Measurements from ENCODE around the gene CFAP65.

Gene CFAP65

DNA sequence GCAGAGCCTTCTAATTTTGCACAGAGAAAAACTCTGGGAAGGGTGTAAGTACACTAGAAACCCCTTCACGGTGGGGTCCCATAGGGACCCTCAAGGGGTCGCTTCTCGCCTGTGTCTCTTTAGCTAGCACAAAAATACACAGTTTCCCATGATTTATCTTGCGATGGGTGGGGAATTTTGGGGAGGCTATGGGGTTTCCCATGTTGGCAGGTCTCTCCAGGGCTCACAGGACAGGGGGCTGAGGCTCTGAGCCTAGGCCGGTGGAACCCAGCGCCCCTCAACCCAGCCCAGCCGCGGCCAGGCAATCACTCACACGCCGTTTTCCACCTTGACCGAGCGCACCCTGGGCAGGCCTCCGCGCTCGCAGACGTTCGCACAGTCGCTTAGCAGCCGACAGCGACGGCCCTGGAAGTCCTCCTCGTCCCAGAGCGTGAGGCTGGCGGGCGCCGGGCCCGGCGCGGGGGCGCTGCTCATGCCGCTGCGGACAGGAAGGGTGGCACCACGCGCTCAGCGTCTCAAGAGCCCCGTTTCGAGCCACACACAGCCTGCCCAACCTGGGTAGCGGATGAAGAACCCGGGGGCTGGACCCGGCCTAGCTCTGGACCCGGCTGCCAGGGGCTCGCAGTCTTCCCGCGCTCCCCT is 48.5 kb downstream of the CFAP65 start:
- H3K9me3 ChIP-seq (ENCODE audit: control insufficient read depth in 2 of 2, low read length in 2 of 2) = no peaks in the 10 kb centered on the region
- peaks cover 14 to 23% of the 10 kb centered on the region in 2 donors for H3K4me1 ChIP-seq (ENCODE audit: control insufficient read depth in 2 of 2, insufficient read depth in 2 of 2, low read length in 2 of 2)
- H3K4me3 ChIP-seq (ENCODE audit: low read length in 2 of 2) = no peak overlapping the region
- no peak overlapping the region for H3K27ac ChIP-seq (ENCODE audit: low read depth in 2 of 2, low read length in 2 of 2)
- H3K36me3 ChIP-seq (ENCODE audit: control insufficient read depth in 2 of 2, insufficient read depth in 2 of 2, low read length in 2 of 2) = no peaks in the 10 kb centered on the region
- no peak overlapping the region for H3K9ac ChIP-seq (ENCODE audit: low read depth in 1 of 2, low read length in 2 of 2)
- H3K27me3 ChIP-seq (ENCODE audit: control insufficient read depth in 2 of 2, insufficient read depth in 2 of 2, low read length in 2 of 2) = peaks cover 73 to 76% of the 10 kb centered on the region in 2 donors

DNA sequence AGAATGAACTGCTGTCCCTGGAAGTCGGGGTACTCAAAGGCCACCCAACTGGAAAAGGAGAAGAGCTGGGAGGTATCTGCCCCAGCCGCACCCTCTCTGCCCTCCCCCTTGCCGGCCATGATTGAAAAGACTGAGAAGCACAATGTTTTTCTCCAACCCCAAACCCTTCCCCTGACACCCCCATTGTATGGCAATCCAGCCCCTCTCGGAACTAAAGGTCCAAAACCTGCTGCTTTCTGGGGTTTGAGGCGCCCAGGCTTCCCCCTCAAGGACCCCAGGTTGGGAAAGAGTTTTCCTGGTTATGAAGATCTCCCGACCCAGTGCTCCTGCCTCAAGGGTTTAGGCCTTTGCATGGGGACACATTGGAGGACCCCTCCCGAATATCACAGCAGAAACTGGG is 49.1 kb downstream of the CFAP65 start:
- H3K4me1 ChIP-seq (ENCODE audit: control insufficient read depth in 2 of 2, insufficient read depth in 2 of 2, low read length in 2 of 2) = peaks cover 14 to 23% of the 10 kb centered on the region in 2 donors
- no peak overlapping the region for H3K9ac ChIP-seq (ENCODE audit: low read depth in 1 of 2, low read length in 2 of 2)
- H3K27ac ChIP-seq (ENCODE audit: low read depth in 2 of 2, low read length in 2 of 2) = no peak overlapping the region
- H3K9me3 ChIP-seq (ENCODE audit: control insufficient read depth in 2 of 2, low read length in 2 of 2) = no peaks in the 10 kb centered on the region
- no peak overlapping the region for H3K4me3 ChIP-seq (ENCODE audit: low read length in 2 of 2)
- no peaks in the 10 kb centered on the region for H3K36me3 ChIP-seq (ENCODE audit: control insufficient read depth in 2 of 2, insufficient read depth in 2 of 2, low read length in 2 of 2)
- H3K27me3 ChIP-seq (ENCODE audit: control insufficient read depth in 2 of 2, insufficient read depth in 2 of 2, low read length in 2 of 2) = peaks cover 79 to 80% of the 10 kb centered on the region in 2 donors

GRCh38 chr2:218991674-218992168 is 49.6 kb downstream of the CFAP65 start:
- Histone ChIP-seq H3K4me3 (ENCODE audit: low read length in 2 of 2) (no peak overlapping the region), H3K27me3 (ENCODE audit: control insufficient read depth in 2 of 2, insufficient read depth in 2 of 2, low read length in 2 of 2) (peaks cover 83 to 85% of the 10 kb centered on the region in 2 donors), H3K27ac (ENCODE audit: low read depth in 2 of 2, low read length in 2 of 2) (no peak overlapping the region), H3K9ac (ENCODE audit: low read depth in 1 of 2, low read length in 2 of 2) (no peak overlapping the region), H3K36me3 (ENCODE audit: control insufficient read depth in 2 of 2, insufficient read depth in 2 of 2, low read length in 2 of 2) (no peaks in the 10 kb centered on the region), H3K9me3 (ENCODE audit: control insufficient read depth in 2 of 2, low read length in 2 of 2) (no peaks in the 10 kb centered on the region), H3K4me1 (ENCODE audit: control insufficient read depth in 2 of 2, insufficient read depth in 2 of 2, low read length in 2 of 2) (peaks cover 14 to 22% of the 10 kb centered on the region in 2 donors)

- H3K9ac ChIP-seq (ENCODE audit: low read depth in 1 of 2, low read length in 2 of 2) = no peak overlapping the region
- peaks cover 10 to 12% of the 10 kb centered on the region in 2 donors for H3K4me1 ChIP-seq (ENCODE audit: control insufficient read depth in 2 of 2, insufficient read depth in 2 of 2, low read length in 2 of 2)
- no peak overlapping the region for H3K27ac ChIP-seq (ENCODE audit: low read depth in 2 of 2, low read length in 2 of 2)
- H3K4me3 ChIP-seq (ENCODE audit: low read length in 2 of 2) = no peak overlapping the region
- H3K9me3 ChIP-seq (ENCODE audit: control insufficient read depth in 2 of 2, low read length in 2 of 2) = no peaks in the 10 kb centered on the region
- no peaks in the 10 kb centered on the region for H3K36me3 ChIP-seq (ENCODE audit: control insufficient read depth in 2 of 2, insufficient read depth in 2 of 2, low read length in 2 of 2)
- peaks cover 84 to 92% of the 10 kb centered on the region in 2 donors for H3K27me3 ChIP-seq (ENCODE audit: control insufficient read depth in 2 of 2, insufficient read depth in 2 of 2, low read length in 2 of 2)
Measured at GRCh38 chr2:218990612-218991011, 50.7 kb downstream of the CFAP65 start.

- Histone ChIP-seq H3K4me3 (ENCODE audit: low read length in 2 of 2) (no peak overlapping the region), H3K9ac (ENCODE audit: low read depth in 1 of 2, low read length in 2 of 2) (no peak overlapping the region), H3K27me3 (ENCODE audit: control insufficient read depth in 2 of 2, insufficient read depth in 2 of 2, low read length in 2 of 2) (peaks cover 79 to 88% of the 10 kb centered on the region in 2 donors), H3K9me3 (ENCODE audit: control insufficient read depth in 2 of 2, low read length in 2 of 2) (no peaks in the 10 kb centered on the region), H3K36me3 (ENCODE audit: control insufficient read depth in 2 of 2, insufficient read depth in 2 of 2, low read length in 2 of 2) (no peaks in the 10 kb centered on the region), H3K27ac (ENCODE audit: low read depth in 2 of 2, low read length in 2 of 2) (no peak overlapping the region), H3K4me1 (ENCODE audit: control insufficient read depth in 2 of 2, insufficient read depth in 2 of 2, low read length in 2 of 2) (peaks cover 10 to 12% of the 10 kb centered on the region in 2 donors)
Measured at GRCh38 chr2:218990052-218990451, 51.3 kb downstream of the CFAP65 start.

DNA sequence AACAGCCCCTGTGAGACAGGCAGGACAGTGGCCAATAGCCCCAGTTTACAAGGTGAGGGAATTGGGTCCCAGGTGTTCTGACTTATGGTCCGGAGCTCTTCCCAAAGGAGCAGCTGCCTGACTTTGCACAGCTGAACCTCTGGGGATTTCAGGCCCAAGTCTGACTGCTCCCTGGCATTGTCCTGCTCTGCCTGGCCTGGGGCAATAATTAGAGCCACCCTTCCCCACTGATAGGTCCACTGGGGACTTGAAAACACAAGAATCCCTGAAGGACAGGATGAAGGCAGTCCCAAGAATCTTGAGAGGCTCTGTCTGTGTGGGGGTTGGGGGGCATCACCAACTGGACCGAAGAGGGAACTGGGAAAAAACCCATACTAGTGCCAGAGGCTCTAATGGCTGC is 52.7 kb downstream of the CFAP65 start:
- Histone ChIP-seq H3K27ac (ENCODE audit: low read depth in 2 of 2, low read length in 2 of 2) (no peak overlapping the region), H3K9ac (ENCODE audit: low read depth in 1 of 2, low read length in 2 of 2) (no peak overlapping the region), H3K27me3 (ENCODE audit: control insufficient read depth in 2 of 2, insufficient read depth in 2 of 2, low read length in 2 of 2) (peaks cover 79 to 85% of the 10 kb centered on the region in 2 donors), H3K4me3 (ENCODE audit: low read length in 2 of 2) (no peak overlapping the region), H3K36me3 (ENCODE audit: control insufficient read depth in 2 of 2, insufficient read depth in 2 of 2, low read length in 2 of 2) (no peaks in the 10 kb centered on the region), H3K4me1 (ENCODE audit: control insufficient read depth in 2 of 2, insufficient read depth in 2 of 2, low read length in 2 of 2) (peaks cover 7 to 13% of the 10 kb centered on the region in 2 donors), H3K9me3 (ENCODE audit: control insufficient read depth in 2 of 2, low read length in 2 of 2) (no peaks in the 10 kb centered on the region)

GRCh38 chr2:218988164-218988563 is 53.2 kb downstream of the CFAP65 start:
- H3K4me1 ChIP-seq (ENCODE audit: control insufficient read depth in 2 of 2, insufficient read depth in 2 of 2, low read length in 2 of 2) = peaks cover 4 to 10% of the 10 kb centered on the region in 2 donors
- no peak overlapping the region for H3K27ac ChIP-seq (ENCODE audit: low read depth in 2 of 2, low read length in 2 of 2)
- no peak overlapping the region for H3K4me3 ChIP-seq (ENCODE audit: low read length in 2 of 2)
- H3K9ac ChIP-seq (ENCODE audit: low read depth in 1 of 2, low read length in 2 of 2) = no peak overlapping the region
- no peaks in the 10 kb centered on the region for H3K36me3 ChIP-seq (ENCODE audit: control insufficient read depth in 2 of 2, insufficient read depth in 2 of 2, low read length in 2 of 2)
- no peaks in the 10 kb centered on the region for H3K9me3 ChIP-seq (ENCODE audit: control insufficient read depth in 2 of 2, low read length in 2 of 2)
- H3K27me3 ChIP-seq (ENCODE audit: control insufficient read depth in 2 of 2, insufficient read depth in 2 of 2, low read length in 2 of 2) = peaks cover 82 to 85% of the 10 kb centered on the region in 2 donors

- H3K4me3 ChIP-seq (ENCODE audit: low read length in 2 of 2) = no peak overlapping the region
- H3K27me3 ChIP-seq (ENCODE audit: control insufficient read depth in 2 of 2, insufficient read depth in 2 of 2, low read length in 2 of 2) = peaks cover 80 to 85% of the 10 kb centered on the region in 2 donors
- H3K9me3 ChIP-seq (ENCODE audit: control insufficient read depth in 2 of 2, low read length in 2 of 2) = no peaks in the 10 kb centered on the region
- H3K9ac ChIP-seq (ENCODE audit: low read depth in 1 of 2, low read length in 2 of 2) = no peak overlapping the region
- H3K27ac ChIP-seq (ENCODE audit: low read depth in 2 of 2, low read length in 2 of 2) = no peak overlapping the region
- peaks cover 16 to 17% of the 10 kb centered on the region in 2 donors for H3K4me1 ChIP-seq (ENCODE audit: control insufficient read depth in 2 of 2, insufficient read depth in 2 of 2, low read length in 2 of 2)
- no peaks in the 10 kb centered on the region for H3K36me3 ChIP-seq (ENCODE audit: control insufficient read depth in 2 of 2, insufficient read depth in 2 of 2, low read length in 2 of 2)
Measured at GRCh38 chr2:218986148-218986761, 55.1 kb downstream of the CFAP65 start.

DNA sequence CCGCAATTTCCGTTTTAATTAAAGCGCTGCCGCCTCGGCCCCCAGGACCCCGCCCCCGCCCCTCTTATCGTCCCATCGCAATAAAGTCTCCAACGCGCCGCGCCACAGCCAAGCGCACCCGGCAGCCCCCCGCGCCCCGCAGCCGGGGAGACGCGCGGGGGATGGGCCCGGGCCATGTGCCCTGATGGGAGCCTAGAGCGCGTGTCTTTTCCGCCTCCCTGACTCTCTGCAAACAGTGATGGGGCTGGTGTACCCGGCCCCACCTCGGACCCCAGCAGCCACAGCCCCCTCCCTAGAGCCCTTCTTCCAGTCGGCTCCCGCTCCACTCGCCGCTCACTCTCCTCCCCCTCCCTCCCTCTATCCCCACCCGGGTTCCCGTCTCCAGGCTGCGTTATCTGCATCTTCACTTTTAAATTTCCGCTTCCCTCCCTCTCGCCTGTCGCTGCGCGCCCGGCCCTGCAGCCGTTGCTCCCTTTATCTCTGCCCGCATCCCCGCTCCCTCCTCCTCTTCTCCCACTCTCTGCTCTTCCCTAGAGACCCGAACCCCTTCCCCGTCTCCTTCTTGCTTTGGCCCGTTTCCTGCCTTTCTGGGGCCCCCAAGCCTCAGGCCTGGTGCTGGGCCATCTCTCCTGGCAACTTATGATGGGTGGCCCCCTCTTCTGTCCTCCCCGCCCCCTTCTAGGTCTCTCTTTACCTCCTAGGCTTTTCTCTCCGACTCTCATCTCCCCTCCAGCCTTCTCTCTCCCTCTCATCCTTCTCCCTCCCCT is 55.8 kb downstream of the CFAP65 start:
- Histone ChIP-seq H3K4me1 (ENCODE audit: control insufficient read depth in 2 of 2, insufficient read depth in 2 of 2, low read length in 2 of 2) (peaks cover 19 to 21% of the 10 kb centered on the region in 2 donors), H3K27me3 (ENCODE audit: control insufficient read depth in 2 of 2, insufficient read depth in 2 of 2, low read length in 2 of 2) (peaks cover 78 to 82% of the 10 kb centered on the region in 2 donors), H3K9me3 (ENCODE audit: control insufficient read depth in 2 of 2, low read length in 2 of 2) (no peaks in the 10 kb centered on the region), H3K36me3 (ENCODE audit: control insufficient read depth in 2 of 2, insufficient read depth in 2 of 2, low read length in 2 of 2) (no peaks in the 10 kb centered on the region), H3K9ac (ENCODE audit: low read depth in 1 of 2, low read length in 2 of 2) (no peak overlapping the region), H3K4me3 (ENCODE audit: low read length in 2 of 2) (no peak overlapping the region), H3K27ac (ENCODE audit: low read depth in 2 of 2, low read length in 2 of 2) (no peak overlapping the region)

- Histone ChIP-seq H3K4me3 (ENCODE audit: low read length in 2 of 2) (peak within 1 kb of the TSS in 1 of 2 donors; percentile 14), H3K9me3 (ENCODE audit: control insufficient read depth in 2 of 2, low read length in 2 of 2) (no peaks in the 10 kb centered on the region), H3K9ac (ENCODE audit: low read depth in 1 of 2, low read length in 2 of 2) (no peak within 1 kb of the TSS)
Measured at GRCh38 chr2:218985021-218985324, 56.3 kb downstream of the CFAP65 start, which contains the start of gene FEV. Gene FEV, minus strand, starts transcription at chr2:218985184. Its CDS starts 109 bp downstream, at chr2:218985075.

More at GRCh38 chr2:218985021-218985324, 56.3 kb downstream of the CFAP65 start, which contains the start of gene FEV:
- Histone ChIP-seq H3K27me3 (ENCODE audit: control insufficient read depth in 2 of 2, insufficient read depth in 2 of 2, low read length in 2 of 2) (peaks cover 74 to 77% of the 10 kb centered on the region in 2 donors), H3K27ac (ENCODE audit: low read depth in 2 of 2, low read length in 2 of 2) (no peak within 1 kb of the TSS), H3K36me3 (ENCODE audit: control insufficient read depth in 2 of 2, insufficient read depth in 2 of 2, low read length in 2 of 2) (no peaks in the 10 kb centered on the region), H3K4me1 (ENCODE audit: control insufficient read depth in 2 of 2, insufficient read depth in 2 of 2, low read length in 2 of 2) (peaks cover 21 to 23% of the 10 kb centered on the region in 2 donors)

All from mucosa of rectum (tissue), 2 donors.